NCI-H446 treated with DMSO at 0.1 percent for 48 hours (cell line): ENCODE data around the gene HSD17B3.
"Not testable (repeated sequence)": the region's sequence is repeated elsewhere in the genome, so short reads cannot be mapped to it uniquely, and the experiment has no call there.

ENCODE experiments used
- DNase-seq: peaks from one replicate; lab custom pipeline; 2025; lab: John Stamatoyannopoulos, UW

HSD17B3 gene

DNA sequence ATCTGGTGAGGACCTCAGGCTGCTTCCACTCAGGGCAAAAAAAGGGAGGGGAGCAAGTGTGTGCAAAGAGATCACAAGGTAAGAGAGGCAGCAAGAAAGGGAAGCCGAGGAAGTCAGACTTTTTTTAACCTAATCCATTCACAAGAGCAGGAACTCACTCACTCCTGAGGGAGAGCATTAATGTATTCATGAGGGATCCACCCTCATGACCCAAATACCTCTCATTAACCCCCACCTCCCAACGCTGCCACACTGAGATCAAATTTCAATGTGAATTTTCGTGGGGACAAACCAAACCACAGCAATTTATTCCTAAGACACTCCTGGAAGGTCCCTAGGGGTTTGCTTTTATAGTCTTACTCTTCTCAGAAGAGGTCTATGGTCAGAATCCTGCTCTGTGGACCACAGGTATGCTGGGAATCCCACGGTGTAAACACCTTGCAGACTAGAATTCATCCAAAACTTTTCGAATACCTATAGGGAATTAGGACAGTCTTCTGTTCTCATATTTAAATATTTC lies 108.7 kb downstream of the HSD17B3 start:
- DNase-seq = no peak

DNA sequence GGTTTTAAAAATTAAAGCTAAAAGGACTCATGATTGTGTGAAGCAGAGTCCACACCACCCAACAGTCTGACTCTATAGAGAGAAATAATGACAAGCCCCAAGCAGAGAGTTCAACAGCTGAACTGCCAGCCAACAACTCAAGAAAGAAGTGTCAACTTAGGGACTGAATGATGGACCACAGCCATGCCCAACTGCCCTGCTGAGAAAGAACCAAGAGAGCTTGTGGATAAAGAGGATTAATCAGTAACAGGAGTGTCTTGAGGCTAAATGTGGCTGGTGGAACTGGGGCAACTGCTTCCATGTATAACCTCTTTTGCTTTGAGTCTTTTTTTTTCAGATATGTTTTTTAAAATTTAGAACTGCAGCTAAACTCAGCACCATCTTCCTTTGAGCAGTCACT lies 109.3 kb downstream of the HSD17B3 start:
- no peak for DNase-seq

DNA sequence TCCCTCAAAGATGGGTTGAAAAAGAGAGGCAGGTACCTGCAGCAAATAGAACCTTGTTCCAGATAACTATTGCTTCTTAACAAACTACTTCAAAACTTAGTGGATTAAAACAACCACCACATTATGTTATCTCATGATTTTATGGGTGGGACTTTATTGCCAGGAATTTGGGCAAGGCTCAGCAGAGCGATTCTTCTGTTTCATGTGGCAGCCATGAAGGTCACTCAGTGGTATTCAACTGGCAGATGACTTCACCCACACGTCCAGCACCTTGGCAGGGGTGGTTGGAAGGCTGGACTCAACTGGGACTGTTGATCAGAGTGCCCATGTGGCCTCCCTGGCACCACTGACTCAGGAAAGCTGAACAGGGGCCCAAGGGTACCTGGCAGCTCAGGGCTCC lies 112.0 kb downstream of the HSD17B3 start:
- no peak for DNase-seq

DNA sequence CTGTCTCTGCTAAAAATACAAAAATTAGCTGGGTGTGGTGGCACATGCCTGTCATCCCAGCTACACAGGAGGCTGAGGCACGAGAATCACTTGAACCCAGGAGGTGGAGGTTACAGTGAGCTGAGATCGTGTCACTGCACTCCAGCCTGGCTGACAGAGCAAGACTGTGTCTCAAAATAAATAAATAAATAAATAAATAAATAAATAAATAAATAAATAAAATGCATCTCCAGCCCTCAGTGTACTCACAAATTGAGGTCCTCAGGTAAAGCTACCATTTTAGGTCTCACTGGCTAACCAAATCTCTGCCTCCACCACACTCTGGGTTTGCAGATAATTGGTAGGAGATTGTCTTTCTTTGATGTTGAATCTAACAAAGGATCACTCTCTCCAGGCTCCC lies 112.4 kb downstream of the HSD17B3 start:
- DNase-seq = not testable (repeated sequence)

DNA sequence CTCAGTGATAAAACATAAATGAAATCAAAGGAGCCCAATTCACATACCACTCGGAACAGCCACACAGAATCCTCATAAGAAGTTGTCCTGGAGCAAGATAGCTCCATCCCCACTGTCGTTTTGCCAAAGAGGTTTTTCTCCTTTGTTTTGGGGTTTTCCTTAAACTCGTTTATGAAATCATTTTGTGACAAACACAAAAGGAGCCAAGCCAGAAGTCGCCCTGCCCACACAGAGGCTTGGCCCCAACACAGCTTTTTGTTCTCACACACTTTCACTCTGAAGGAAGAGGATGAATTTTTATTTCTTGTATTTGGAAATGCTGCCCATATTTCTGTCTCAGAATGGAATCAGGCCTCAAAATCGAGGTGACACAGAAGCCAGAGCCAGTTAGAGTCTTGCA lies 113.4 kb downstream of the HSD17B3 start:
- no peak for DNase-seq

DNA sequence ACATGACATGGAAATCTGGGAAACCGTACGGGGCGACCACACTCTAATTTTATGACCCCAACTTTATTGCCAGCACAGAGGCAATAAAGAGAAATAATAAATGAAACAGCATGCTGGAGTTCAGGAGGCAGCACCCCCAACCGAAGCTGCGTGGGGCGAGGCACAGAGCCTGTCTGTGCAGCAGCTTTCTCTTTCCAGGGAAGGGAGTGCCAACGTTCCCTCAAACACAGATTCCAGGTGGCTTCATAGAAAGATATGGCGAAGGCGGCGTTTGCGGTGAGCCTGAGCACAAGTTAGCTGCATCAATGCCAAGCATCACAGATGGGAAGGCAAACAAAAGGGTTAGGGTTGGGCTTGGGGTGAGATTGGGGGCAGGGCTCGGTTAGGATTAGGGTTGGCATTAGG lies 114.8 kb downstream of the HSD17B3 start:
- no peak for DNase-seq

DNA sequence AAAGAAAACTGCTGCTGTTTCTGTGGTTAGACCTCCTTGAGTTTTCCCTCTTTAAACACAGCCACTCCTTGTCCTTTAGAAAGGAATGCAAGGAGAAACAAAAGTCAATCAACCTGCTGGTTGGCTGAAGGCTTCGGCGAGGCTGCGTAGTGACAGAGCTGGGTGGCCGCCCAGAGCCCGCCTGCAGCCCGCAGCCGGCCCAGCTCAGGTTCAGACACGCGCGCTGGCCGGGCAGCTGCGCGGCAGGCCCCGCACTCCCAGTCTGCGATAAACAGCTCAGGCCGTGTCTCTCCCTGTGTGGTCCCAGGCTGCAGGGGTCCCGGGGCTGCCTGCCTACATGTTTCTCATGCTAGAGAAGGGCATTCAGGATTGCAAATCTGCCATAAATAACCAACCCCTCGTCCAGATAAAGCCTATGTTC lies 115.4 kb downstream of the HSD17B3 start:
- no peak for DNase-seq

DNA sequence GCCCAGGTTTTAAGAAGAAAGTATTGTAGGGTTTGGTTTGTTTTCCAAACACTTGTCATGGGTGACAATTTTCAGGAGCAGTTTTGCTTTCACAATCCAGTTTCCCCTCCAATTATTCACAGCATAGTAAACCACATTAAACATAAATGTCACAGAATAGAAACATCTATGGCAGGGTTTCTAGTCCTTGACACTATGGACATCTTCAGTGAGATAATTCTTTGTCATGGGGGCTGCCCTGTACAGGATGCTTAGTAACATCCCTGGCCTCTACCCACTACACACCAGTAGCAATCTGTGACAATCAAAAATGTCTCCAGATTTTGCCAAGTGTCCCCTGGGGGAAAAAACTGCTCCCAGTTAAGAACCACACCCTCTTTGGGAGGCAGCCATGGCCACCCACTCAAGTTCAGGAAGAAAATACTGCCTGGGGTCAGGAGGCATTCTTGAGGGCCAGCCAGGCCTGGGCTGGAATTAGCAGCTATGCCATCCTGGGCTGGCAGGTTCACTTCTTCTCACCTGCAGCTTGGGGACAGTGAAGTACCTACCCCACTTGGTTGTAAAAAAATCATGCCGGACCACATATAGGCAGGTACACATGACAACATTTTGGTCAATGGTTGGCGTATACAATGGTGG lies 116.3 kb downstream of the HSD17B3 start:
- DNase-seq = no peak
